Large intestine (tissue), 3 donors: ENCODE measurements around the gene ALOXE3. TPM values are rescaled to one million over a fixed set of nuclear protein-coding genes. Genes with fewer than 3 reads are reported as not detected.

ENCODE experiments used
- DNase-seq, 2 donors: peaks; one replicate each; pipeline versions ENCODE4 v3.0.0 to v3.0.0-alpha.2; 2013
- H3K27ac ChIP-seq: one replicate; pipeline ENCODE4 v1.5.1; 2013; ENCODE audit warnings: low read length
- H3K27me3 ChIP-seq: 2 replicates; pipeline ENCODE4 v1.6.1; 2013; ENCODE audit warnings: low read length; ENCODE audit not compliant: control insufficient read depth, insufficient read depth
- H3K36me3 ChIP-seq: 2 replicates; pipeline ENCODE4 v1.6.1; 2013; ENCODE audit warnings: low read length; ENCODE audit not compliant: control insufficient read depth, insufficient read depth
- H3K4me1 ChIP-seq: one replicate; pipeline ENCODE4 v1.6.1; 2013; ENCODE audit warnings: low read length; ENCODE audit not compliant: control insufficient read depth, insufficient read depth
- H3K4me3 ChIP-seq: one replicate; pipeline ENCODE4 v1.5.1; 2013; ENCODE audit warnings: low read length
- H3K9me3 ChIP-seq: one replicate; pipeline ENCODE4 v1.6.1; 2013; ENCODE audit warnings: mild to moderate bottlenecking, low read depth, low read length, moderate library complexity; ENCODE audit not compliant: control insufficient read depth
- WGBS: methylation state at CpG from one replicate; pipeline ENCODE4 v1.1.5; 2013; ENCODE audit warnings: low lambda C conversion rate; ENCODE audit not compliant: insufficient coverage; 5-methylcytosine and 5-hydroxymethylcytosine counted together
- polyA plus RNA-seq: library from polyadenylated mRNA; unstranded; fragments of 120-200 nt; gene quantifications from one replicate; pipeline ENCODE4 v1.2.1, GENCODE V29; 2013

Gene ALOXE3
- polyA plus RNA-seq, 1 donor: 0.01 TPM

- H3K4me1 ChIP-seq: peaks cover 61% of the 10 kb centered on the region
- no peaks in the 10 kb centered on the region for H3K9me3 ChIP-seq
- no peaks in the 10 kb centered on the region for H3K27me3 ChIP-seq
- peak overlapping the region; percentile 16 for H3K4me3 ChIP-seq
- peak; percentile 95 for DNase-seq
- H3K27ac ChIP-seq: peak overlapping the region; percentile 89
- peaks cover 12% of the 10 kb centered on the region for H3K36me3 ChIP-seq
- no CpG with 5 or more reads among the region's 22 CpGs for WGBS
Measured at GRCh38 chr17:8153957-8154607, 35.8 kb upstream of the ALOXE3 start.

- Histone ChIP-seq H3K27me3 (no peaks in the 10 kb centered on the region), H3K9me3 (no peaks in the 10 kb centered on the region), H3K4me3 (no peak overlapping the region), H3K36me3 (peaks cover 14% of the 10 kb centered on the region), H3K4me1 (peaks cover 59% of the 10 kb centered on the region), H3K27ac (peak overlapping the region; percentile 89)
- DNase-seq: peak; percentile 96 to 98
- WGBS: no CpG with 5 or more reads among the region's 13 CpGs
Measured at GRCh38 chr17:8153525-8153956, 35.2 kb upstream of the ALOXE3 start.

- Histone ChIP-seq H3K4me3 (no peak overlapping the region), H3K27me3 (no peaks in the 10 kb centered on the region), H3K27ac (peak overlapping the region; percentile 89), H3K36me3 (peaks cover 19% of the 10 kb centered on the region), H3K4me1 (peaks cover 55% of the 10 kb centered on the region), H3K9me3 (no peaks in the 10 kb centered on the region)
- DNase-seq: no peak
- no CpG with 5 or more reads among the region's 7 CpGs for WGBS
Measured at GRCh38 chr17:8153031-8153451, 34.7 kb upstream of the ALOXE3 start.

- Histone ChIP-seq H3K36me3 (peaks cover 27% of the 10 kb centered on the region), H3K9me3 (no peaks in the 10 kb centered on the region), H3K27me3 (no peaks in the 10 kb centered on the region), H3K27ac (peak within 1 kb of the TSS; percentile 89), H3K4me1 (peaks cover 55% of the 10 kb centered on the region), H3K4me3 (peak within 1 kb of the TSS; percentile 75)
- DNase-seq: peak; percentile 95 to 97
- WGBS: no CpG with 5 or more reads among the region's 42 CpGs
Measured at GRCh38 chr17:8152112-8152775, 33.9 kb upstream of the ALOXE3 start, which contains the start of gene PER1. TSS of gene PER1 (minus strand) at chr17:8152404. CDS start at chr17:8150706, 1,698 bp downstream.

- peak in 1 of 2 donors; percentile 74 for DNase-seq
- WGBS: no CpG with 5 or more reads among the region's 22 CpGs
- H3K27ac ChIP-seq: peak overlapping the region; percentile 89
- H3K27me3 ChIP-seq: no peaks in the 10 kb centered on the region
- H3K4me3 ChIP-seq: peak overlapping the region; percentile 75
- no peaks in the 10 kb centered on the region for H3K9me3 ChIP-seq
- peaks cover 33% of the 10 kb centered on the region for H3K36me3 ChIP-seq
- peaks cover 52% of the 10 kb centered on the region for H3K4me1 ChIP-seq
Measured at GRCh38 chr17:8151641-8152111, 33.4 kb upstream of the ALOXE3 start.

GRCh38 chr17:8151120-8151640 lies 32.9 kb upstream of the ALOXE3 start:
- DNase-seq: peak; percentile 92
- Histone ChIP-seq H3K9me3 (no peaks in the 10 kb centered on the region), H3K27ac (peak overlapping the region; percentile 89), H3K4me3 (peak overlapping the region; percentile 75), H3K4me1 (peaks cover 52% of the 10 kb centered on the region), H3K36me3 (peaks cover 38% of the 10 kb centered on the region), H3K27me3 (no peaks in the 10 kb centered on the region)
- no CpG with 5 or more reads among the region's 38 CpGs for WGBS

- DNase-seq: no peak
- no CpG with 5 or more reads among the region's 18 CpGs for WGBS
- H3K4me3 ChIP-seq: peak overlapping the region; percentile 75
- H3K27me3 ChIP-seq: no peaks in the 10 kb centered on the region
- peak overlapping the region; percentile 66 for H3K27ac ChIP-seq
- H3K9me3 ChIP-seq: no peaks in the 10 kb centered on the region
- peaks cover 47% of the 10 kb centered on the region for H3K4me1 ChIP-seq
- peaks cover 45% of the 10 kb centered on the region for H3K36me3 ChIP-seq
Measured at GRCh38 chr17:8150194-8151119, 32.1 kb upstream of the ALOXE3 start.

GRCh38 chr17:8149419-8150193 lies 31.3 kb upstream of the ALOXE3 start:
- Histone ChIP-seq H3K9me3 (no peaks in the 10 kb centered on the region), H3K27me3 (no peaks in the 10 kb centered on the region), H3K36me3 (peaks cover 51% of the 10 kb centered on the region), H3K4me1 (peaks cover 38% of the 10 kb centered on the region), H3K27ac (no peak overlapping the region), H3K4me3 (no peak overlapping the region)
- 100% methylated on average over 5 of the region's 29 CpGs for WGBS
- no peak for DNase-seq

- Histone ChIP-seq H3K36me3 (peaks cover 61% of the 10 kb centered on the region), H3K4me3 (no peak overlapping the region), H3K27me3 (no peaks in the 10 kb centered on the region), H3K4me1 (peaks cover 29% of the 10 kb centered on the region), H3K9me3 (no peaks in the 10 kb centered on the region), H3K27ac (no peak overlapping the region)
- no peak for DNase-seq
- WGBS: no CpG with 5 or more reads among the region's 13 CpGs
Measured at GRCh38 chr17:8148560-8148959, 30.2 kb upstream of the ALOXE3 start.
